HEK293T (cell line): ENCODE data around the gene ADGRD1.

Source experiments
- CTCF ChIA-PET: fragments of 350-600 bp; formaldehyde crosslinking; extraction: SDS; loops from one replicate; lab custom pipeline; 2021; ENCODE audit warnings: antibody characterized with exemption, inconsistent platforms; lab: Yijun Ruan, JAX
- POLR2A ChIA-PET: fragments of 350-600 bp; formaldehyde crosslinking; extraction: SDS; loops from one replicate; lab custom pipeline; 2020; ENCODE audit warnings: antibody characterized with exemption, inconsistent platforms; lab: Yijun Ruan, JAX
- DNase-seq: peaks from one replicate; pipeline ENCODE4 v3.0.0; 2012; ENCODE audit warnings: mixed read lengths; ENCODE audit errors: extremely low spot score
- ARNT ChIP-seq: fragments of 450-650 bp; IDR thresholded peaks from 2 replicates; pipeline ENCODE4 v1.6.1; 2017; ENCODE audit warnings: mild to moderate bottlenecking
- BHLHE40 ChIP-seq: fragments of 450-650 bp; IDR thresholded peaks from 2 replicates; pipeline ENCODE4 v1.6.1; 2016; ENCODE audit warnings: mild to moderate bottlenecking, moderate library complexity, borderline replicate concordance
- CTBP1 ChIP-seq: fragments of 450-650 bp; IDR thresholded peaks from 2 replicates; pipeline ENCODE4 v1.6.1; 2016; ENCODE audit warnings: borderline replicate concordance
- ELF4 ChIP-seq: fragments of 450-650 bp; IDR thresholded peaks from 2 replicates; pipeline ENCODE4 v1.6.1; 2017; ENCODE audit warnings: antibody characterized with exemption
- FOXA1 ChIP-seq: fragments of 450-650 bp; IDR thresholded peaks from 2 replicates; pipeline ENCODE4 v1.6.1; 2016; ENCODE audit warnings: mild to moderate bottlenecking
- FOXK2 ChIP-seq: fragments of 450-650 bp; IDR thresholded peaks from 2 replicates; pipeline ENCODE4 v1.6.1; 2016; ENCODE audit warnings: mild to moderate bottlenecking
- FOXM1 ChIP-seq: fragments of 450-650 bp; IDR thresholded peaks from 2 replicates; pipeline ENCODE4 v1.6.1; 2017; ENCODE audit warnings: mild to moderate bottlenecking, borderline replicate concordance
- HDGF ChIP-seq: fragments of 450-650 bp; IDR thresholded peaks from 2 replicates; pipeline ENCODE4 v1.6.1; 2017; ENCODE audit warnings: antibody characterized with exemption, borderline replicate concordance
- L3MBTL2 ChIP-seq: fragments of 450-650 bp; conservative IDR thresholded peaks from 2 replicates; pipeline ENCODE4 v1.6.1; 2016; ENCODE audit warnings: mild to moderate bottlenecking
- LEF1 ChIP-seq: fragments of 450-650 bp; IDR thresholded peaks from 2 replicates; pipeline ENCODE4 v1.6.1; 2017; ENCODE audit warnings: mild to moderate bottlenecking, borderline replicate concordance
- NFRKB ChIP-seq: fragments of 450-650 bp; IDR thresholded peaks from 2 replicates; pipeline ENCODE4 v1.6.1; 2016; ENCODE audit warnings: mild to moderate bottlenecking, moderate library complexity
- SP1 ChIP-seq: fragments of 450-650 bp; IDR thresholded peaks from 2 replicates; pipeline ENCODE4 v1.6.1; 2017
- SUZ12 ChIP-seq: fragments of 450-650 bp; IDR thresholded peaks from 2 replicates; pipeline ENCODE4 v1.6.1; 2016; ENCODE audit warnings: mild to moderate bottlenecking
- TARDBP ChIP-seq: fragments of 450-650 bp; IDR thresholded peaks from 2 replicates; pipeline ENCODE4 v1.6.1; 2016
- ZNF384 ChIP-seq: fragments of 450-650 bp; IDR thresholded peaks from 2 replicates; pipeline ENCODE4 v1.6.1; 2016
- TF ChIP-seq, protein P1 (sequence below): fragments of 450-650 bp; IDR thresholded peaks from 2 replicates; pipeline ENCODE4 v1.6.1; 2016

The ADGRD1 gene

GRCh38 chr12:131063413-131063812, 109.7 kb downstream of the ADGRD1 start:
- TF ChIP-seq, protein P1, sequence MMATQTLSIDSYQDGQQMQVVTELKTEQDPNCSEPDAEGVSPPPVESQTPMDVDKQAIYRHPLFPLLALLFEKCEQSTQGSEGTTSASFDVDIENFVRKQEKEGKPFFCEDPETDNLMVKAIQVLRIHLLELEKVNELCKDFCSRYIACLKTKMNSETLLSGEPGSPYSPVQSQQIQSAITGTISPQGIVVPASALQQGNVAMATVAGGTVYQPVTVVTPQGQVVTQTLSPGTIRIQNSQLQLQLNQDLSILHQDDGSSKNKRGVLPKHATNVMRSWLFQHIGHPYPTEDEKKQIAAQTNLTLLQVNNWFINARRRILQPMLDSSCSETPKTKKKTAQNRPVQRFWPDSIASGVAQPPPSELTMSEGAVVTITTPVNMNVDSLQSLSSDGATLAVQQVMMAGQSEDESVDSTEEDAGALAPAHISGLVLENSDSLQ = no peak
- no peak for TF ChIP-seq FOXM1
- no peak for TF ChIP-seq ARNT
- no peak for TF ChIP-seq FOXA1
- TF ChIP-seq ELF4 = no peak
- TF ChIP-seq L3MBTL2 = no peak
- no peak for TF ChIP-seq HDGF
- TF ChIP-seq TARDBP = no peak
- TF ChIP-seq NFRKB = no peak
- TF ChIP-seq ZNF384 = no peak
- no peak for TF ChIP-seq SP1
- no peak for TF ChIP-seq BHLHE40
- TF ChIP-seq LEF1 = no peak
- TF ChIP-seq CTBP1 = no peak
- TF ChIP-seq SUZ12 = no peak
- no peak for TF ChIP-seq FOXK2
- ChIA-PET POLR2A (no interaction called here), CTCF (no interaction called here)
- DNase-seq = no peak

DNA sequence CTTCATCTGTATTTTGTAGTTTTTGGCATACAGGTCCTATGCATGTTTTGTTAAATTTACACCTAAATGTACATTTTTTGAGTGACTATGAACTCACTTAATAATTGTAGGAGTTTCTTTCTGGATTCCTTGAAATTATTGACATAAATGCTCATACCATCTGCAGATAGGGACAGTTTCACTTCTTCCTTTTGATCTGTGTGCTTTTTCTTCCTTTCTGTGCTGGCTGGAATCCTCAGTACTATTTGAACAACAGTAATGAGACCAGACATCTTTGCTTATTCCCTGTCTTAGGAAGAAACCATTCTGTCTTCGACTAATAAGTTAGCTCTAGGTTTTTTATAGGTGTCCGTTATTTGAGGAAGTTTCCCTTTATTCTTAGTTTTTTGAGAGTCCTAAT, 110.3 kb downstream of the ADGRD1 start:
- ChIA-PET CTCF (no interaction called here), POLR2A (no interaction called here)
- TF ChIP-seq BHLHE40 (no peak), NFRKB (no peak), CTBP1 (no peak), TARDBP (no peak), FOXM1 (no peak), LEF1 (no peak)

DNA sequence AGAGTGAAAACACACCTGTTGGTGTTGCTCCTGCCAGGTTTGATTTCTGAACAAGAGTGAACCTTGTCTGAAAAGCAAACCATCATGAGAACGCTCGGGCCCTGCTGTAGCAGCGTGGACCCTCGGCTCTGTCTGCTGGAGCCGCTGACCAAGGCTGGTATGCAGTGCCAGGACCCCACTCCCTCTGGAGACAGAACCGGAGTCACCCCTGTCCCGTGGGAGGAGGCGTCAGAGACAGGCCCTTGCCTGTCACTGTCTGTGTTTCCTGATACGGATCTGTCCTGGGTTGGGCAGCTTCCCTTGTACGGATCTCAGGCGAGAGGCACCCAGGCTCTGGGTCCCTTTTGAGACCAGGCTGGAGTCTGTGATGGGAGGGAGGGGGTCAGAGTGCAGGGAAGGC, 111.6 kb downstream of the ADGRD1 start:
- no peak for DNase-seq
- TF ChIP-seq ELF4 = no peak
- no peak for TF ChIP-seq ARNT
- no peak for TF ChIP-seq TARDBP
- TF ChIP-seq CTBP1 = no peak
- ChIA-PET POLR2A (no interaction called here), CTCF (no interaction called here)

More for the DNA sequence above, 110.3 kb downstream of the ADGRD1 start:
- no peak for DNase-seq

GRCh38 chr12:131065801-131066200, 112.1 kb downstream of the ADGRD1 start:
- CTCF ChIA-PET = no interaction called here
- TF ChIP-seq ELF4 (no peak), NFRKB (no peak), LEF1 (no peak), SP1 (no peak), L3MBTL2 (no peak), FOXM1 (no peak)
- TF ChIP-seq, protein P1 = no peak
- DNase-seq = no peak
- POLR2A ChIA-PET = no interaction called here

DNA sequence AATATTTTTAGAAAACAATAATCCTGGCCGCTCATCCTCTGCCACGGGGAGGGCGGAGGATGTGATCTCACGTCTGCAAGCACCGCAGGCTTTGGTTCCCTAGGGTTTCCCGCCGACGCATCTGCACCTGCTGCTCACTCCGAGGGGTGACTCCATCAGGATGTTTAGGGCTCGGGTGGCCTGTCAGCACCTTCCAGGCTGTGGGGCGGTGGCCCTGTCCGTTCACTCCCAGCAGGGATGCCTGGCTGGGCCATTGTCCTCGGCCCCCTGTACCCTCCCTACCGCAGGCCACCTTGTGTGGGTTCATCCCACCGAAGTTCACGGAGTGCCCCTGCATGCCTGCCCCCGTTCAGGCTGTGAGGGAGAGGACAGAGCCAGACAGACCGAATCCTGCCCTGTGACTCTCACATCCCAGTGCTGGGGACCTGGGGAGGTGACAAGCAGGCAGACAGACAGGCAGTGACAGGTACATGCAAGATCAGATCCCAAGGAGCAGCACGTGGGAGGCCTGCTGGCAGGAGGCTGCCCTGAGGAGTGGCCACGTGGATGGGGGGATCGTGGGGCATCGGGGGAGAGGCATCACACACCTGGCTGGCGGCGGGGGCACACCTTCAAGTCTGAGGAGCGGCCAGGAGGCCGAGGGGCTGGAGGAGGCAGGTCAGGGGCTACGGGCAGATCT, 112.6 kb downstream of the ADGRD1 start:
- POLR2A ChIA-PET = no interaction called here
- TF ChIP-seq SUZ12 = no peak
- no peak for TF ChIP-seq FOXA1
- no peak for TF ChIP-seq HDGF
- TF ChIP-seq LEF1 = no peak
- TF ChIP-seq CTBP1 = no peak
- no peak for TF ChIP-seq ZNF384
- TF ChIP-seq ELF4 = no peak
- no peak for TF ChIP-seq FOXK2
- TF ChIP-seq FOXM1 = no peak
- no peak for TF ChIP-seq ARNT
- no peak for TF ChIP-seq L3MBTL2
- TF ChIP-seq NFRKB = no peak
- no peak for TF ChIP-seq SP1
- TF ChIP-seq BHLHE40 = no peak
- TF ChIP-seq, protein P1 = no peak
- TF ChIP-seq TARDBP = no peak

GRCh38 chr12:131066886-131067490, 113.3 kb downstream of the ADGRD1 start:
- ChIA-PET CTCF (no interaction called here), POLR2A (no interaction called here)
- TF ChIP-seq ELF4 (no peak), CTBP1 (no peak), L3MBTL2 (no peak), FOXK2 (no peak), SP1 (no peak), FOXA1 (no peak), NFRKB (no peak), LEF1 (no peak), ARNT (no peak), FOXM1 (no peak)
- TF ChIP-seq, protein P1 = no peak
- DNase-seq = no peak

More for the DNA sequence above, 112.6 kb downstream of the ADGRD1 start:
- no peak for DNase-seq
- CTCF ChIA-PET = no interaction called here
